ENCODE data around the gene BSN.
"Not testable (repeated sequence)": the region's sequence is repeated elsewhere in the genome, so short reads cannot be mapped to it uniquely, and the experiment has no call there.

The BSN gene

DNA sequence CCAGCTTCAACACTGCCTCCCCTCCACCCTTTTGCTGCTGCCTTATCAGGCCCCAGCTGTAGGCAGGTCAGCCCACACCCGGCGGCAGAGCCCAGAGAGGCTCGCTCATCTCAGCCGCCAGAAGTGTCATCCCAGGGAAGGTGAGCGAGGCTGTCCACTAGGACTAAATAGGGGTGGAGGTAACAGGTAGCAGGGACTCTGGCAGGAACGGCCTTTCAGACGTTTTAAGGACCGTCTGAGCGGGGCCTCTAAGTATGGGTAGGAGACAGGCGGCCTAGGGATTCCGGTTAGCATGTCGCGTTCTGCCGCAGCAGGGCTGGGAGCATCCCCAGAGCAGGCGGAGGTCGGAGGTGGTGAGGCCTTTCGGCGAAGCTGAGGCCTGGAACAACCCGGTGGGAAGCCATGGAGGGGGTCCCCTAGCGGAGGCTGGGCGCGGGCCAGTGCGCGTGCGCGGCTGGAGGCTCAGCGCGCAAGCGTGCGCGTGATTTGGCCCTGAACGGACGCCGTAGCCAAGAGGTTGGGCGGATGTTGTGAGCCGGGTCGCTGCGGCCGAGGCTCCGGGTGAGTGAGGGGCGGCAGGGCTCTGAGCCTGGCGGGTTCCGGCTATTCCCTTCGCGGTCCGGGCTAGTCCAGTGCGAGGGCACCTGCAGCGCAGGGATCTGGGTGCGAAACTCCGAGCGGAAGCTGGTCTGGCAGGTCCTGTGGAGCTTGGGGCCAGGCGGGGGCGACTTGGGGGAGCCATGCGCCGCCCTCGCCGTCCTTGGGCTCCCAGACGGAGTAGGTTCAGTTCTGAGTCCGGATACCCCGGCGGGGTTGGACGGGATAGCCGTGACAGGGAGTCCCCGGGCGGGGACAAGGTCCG lies 135.0 kb downstream of the BSN start, which contains the start of the genes MST1 and RNF123:
Gene MST1, minus strand, starts transcription at position 429 of the 862 bp plus-strand sequence. CDS start 783 bp downstream, outside the sequence.
Gene RNF123, plus strand, starts transcription at position 512 of the 862 bp plus-strand sequence. CDS start 1,609 bp downstream, outside the sequence.
- TF ChIP-seq, protein P1, sequence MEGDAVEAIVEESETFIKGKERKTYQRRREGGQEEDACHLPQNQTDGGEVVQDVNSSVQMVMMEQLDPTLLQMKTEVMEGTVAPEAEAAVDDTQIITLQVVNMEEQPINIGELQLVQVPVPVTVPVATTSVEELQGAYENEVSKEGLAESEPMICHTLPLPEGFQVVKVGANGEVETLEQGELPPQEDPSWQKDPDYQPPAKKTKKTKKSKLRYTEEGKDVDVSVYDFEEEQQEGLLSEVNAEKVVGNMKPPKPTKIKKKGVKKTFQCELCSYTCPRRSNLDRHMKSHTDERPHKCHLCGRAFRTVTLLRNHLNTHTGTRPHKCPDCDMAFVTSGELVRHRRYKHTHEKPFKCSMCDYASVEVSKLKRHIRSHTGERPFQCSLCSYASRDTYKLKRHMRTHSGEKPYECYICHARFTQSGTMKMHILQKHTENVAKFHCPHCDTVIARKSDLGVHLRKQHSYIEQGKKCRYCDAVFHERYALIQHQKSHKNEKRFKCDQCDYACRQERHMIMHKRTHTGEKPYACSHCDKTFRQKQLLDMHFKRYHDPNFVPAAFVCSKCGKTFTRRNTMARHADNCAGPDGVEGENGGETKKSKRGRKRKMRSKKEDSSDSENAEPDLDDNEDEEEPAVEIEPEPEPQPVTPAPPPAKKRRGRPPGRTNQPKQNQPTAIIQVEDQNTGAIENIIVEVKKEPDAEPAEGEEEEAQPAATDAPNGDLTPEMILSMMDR (IDR thresholded peaks at IDR 0.05; ENCODE audit: low read depth, low read length, missing control alignments): peak; percentile 51
- H3K27me3 ChIP-seq (replicated peaks): no peaks in the 10 kb centered on the region
- in situ Hi-C loops (cut with HindIII; ENCODE audit: low pct_ligation_motif_present, low sequenced_read_pairs): no loop called here
- H3K36me3 ChIP-seq (replicated peaks): peaks cover 4% of the 10 kb centered on the region
- DNase-seq: peak; percentile 79
- peak within 1 kb of the TSS; percentile 46 for H3K27ac ChIP-seq
- H3K4me3 ChIP-seq (ENCODE audit: low read depth, low read length): peak within 1 kb of the TSS; percentile 94

DNA sequence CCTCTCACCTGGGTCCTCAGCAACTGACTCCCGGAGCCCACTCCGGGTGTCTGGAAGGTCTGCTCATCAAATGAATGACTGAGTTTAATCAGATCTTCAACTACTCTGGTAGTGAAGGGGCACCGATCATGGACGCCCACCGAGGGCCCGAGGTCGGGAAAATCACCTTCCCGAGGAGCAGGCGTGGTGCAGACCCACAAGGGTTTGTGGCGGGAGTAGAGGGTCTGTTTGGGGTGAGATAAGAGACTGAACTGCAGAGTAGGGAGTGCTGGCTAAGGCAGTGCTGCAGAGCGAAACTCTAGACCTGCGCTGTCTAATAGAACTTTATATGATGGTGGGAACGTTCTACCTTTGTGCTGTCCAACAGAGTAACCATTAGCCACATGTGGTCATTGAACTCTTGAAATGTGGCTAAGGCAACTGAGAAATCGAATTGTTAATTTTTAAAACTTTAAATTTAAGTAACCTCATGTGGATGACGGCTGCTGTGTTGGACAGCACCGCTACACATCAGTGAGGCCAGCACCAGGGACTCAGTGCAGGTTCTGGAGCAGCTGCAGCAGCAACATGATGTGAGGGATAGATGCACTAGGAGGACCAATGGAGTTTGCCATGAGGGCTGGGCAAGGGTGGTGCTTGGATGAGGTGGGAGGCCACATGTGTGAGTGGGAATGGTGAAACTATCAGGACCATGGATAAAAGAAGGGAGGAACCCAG lies 135.8 kb downstream of the BSN start:
- H3K27ac ChIP-seq; H3K36me3 ChIP-seq (replicated peaks); DNase-seq; H3K27me3 ChIP-seq (replicated peaks); in situ Hi-C loops (cut with HindIII; ENCODE audit: low pct_ligation_motif_present, low sequenced_read_pairs): not testable (repeated sequence)
- peak overlapping the region; percentile 94 for H3K4me3 ChIP-seq (ENCODE audit: low read depth, low read length)

GRCh38 chr3:49690856-49691255 lies 136.6 kb downstream of the BSN start:
- H3K4me3 ChIP-seq (ENCODE audit: low read depth, low read length); DNase-seq; H3K27me3 ChIP-seq (replicated peaks); in situ Hi-C loops (cut with HindIII; ENCODE audit: low pct_ligation_motif_present, low sequenced_read_pairs); H3K36me3 ChIP-seq (replicated peaks); H3K27ac ChIP-seq: not testable (repeated sequence)

- H3K27me3 ChIP-seq (replicated peaks); H3K36me3 ChIP-seq (replicated peaks); in situ Hi-C loops (cut with HindIII; ENCODE audit: low pct_ligation_motif_present, low sequenced_read_pairs); DNase-seq; H3K4me3 ChIP-seq (ENCODE audit: low read depth, low read length); H3K27ac ChIP-seq: not testable (repeated sequence)
These were observed 137.2 kb downstream of the BSN start for GRCh38 chr3:49691481-49691880.

DNA sequence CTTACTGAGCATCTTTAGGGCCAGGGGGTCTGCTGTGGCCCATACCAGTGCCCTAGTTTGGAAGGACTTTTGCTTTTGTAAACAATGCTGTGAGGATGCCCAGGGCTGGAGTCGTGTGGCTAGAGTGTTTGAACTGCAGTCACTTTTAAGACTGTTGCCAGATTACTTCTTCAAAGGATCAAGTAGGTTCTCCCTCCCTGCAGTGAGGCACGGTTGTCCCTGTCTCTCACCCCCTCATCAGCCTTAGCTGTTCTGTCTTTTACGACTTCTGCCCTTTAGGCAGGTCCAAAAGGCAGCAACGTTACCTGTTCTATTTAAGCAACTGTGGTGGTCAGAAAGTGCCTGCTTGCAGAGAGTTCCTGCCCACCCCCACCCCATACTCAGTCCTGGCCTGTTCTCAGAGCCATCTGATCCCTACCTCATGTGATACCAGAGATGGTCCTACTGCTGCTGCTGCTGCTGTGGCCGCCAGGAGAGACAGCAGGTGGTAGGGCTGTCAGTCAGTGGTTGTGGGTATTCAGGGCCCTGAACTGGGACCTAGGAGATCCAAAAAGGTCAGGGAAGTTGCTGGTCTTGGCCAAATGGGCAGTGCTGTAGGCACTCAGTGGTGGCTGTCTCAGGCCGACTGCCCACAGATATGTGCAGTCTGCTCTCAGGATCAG lies 140.3 kb downstream of the BSN start:
- DNase-seq; H3K36me3 ChIP-seq (replicated peaks); in situ Hi-C loops (cut with HindIII; ENCODE audit: low pct_ligation_motif_present, low sequenced_read_pairs); H3K4me3 ChIP-seq (ENCODE audit: low read depth, low read length); H3K27me3 ChIP-seq (replicated peaks); H3K27ac ChIP-seq: not testable (repeated sequence)

DNA sequence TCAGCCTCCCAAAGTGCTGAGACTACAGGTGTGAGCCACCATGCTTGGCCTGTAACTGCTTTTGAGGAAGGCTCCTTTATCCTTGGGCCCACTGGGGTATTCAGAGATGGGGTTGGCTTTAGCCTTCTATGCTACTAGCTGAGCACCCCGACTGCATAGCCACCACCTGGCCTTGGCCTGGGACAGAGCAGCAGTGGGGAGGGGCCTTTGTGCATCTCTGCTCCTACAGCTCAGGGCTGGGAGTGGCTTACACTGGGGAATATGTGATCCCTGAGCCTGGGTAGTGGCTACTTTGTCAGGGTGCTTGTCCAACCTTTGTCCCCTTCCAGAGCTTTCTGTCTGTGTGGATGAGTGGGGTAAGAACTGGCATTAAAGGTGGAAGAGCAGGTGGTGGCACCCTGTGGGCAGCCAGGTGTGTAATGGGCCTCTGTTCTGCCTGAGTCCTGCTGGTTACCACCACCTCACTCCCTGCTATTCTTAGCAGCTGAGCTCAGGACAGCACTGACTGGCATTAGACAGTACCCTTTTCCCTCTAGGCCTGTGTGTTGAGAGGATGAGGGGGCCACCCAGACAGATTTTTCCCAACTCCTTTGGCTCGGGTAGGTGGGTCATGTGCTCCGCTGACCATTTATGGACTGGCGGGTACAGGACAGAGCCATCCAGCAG lies 141.2 kb downstream of the BSN start:
- H3K36me3 ChIP-seq (replicated peaks); DNase-seq; H3K27me3 ChIP-seq (replicated peaks); in situ Hi-C loops (cut with HindIII; ENCODE audit: low pct_ligation_motif_present, low sequenced_read_pairs); H3K4me3 ChIP-seq (ENCODE audit: low read depth, low read length); H3K27ac ChIP-seq: not testable (repeated sequence)

DNA sequence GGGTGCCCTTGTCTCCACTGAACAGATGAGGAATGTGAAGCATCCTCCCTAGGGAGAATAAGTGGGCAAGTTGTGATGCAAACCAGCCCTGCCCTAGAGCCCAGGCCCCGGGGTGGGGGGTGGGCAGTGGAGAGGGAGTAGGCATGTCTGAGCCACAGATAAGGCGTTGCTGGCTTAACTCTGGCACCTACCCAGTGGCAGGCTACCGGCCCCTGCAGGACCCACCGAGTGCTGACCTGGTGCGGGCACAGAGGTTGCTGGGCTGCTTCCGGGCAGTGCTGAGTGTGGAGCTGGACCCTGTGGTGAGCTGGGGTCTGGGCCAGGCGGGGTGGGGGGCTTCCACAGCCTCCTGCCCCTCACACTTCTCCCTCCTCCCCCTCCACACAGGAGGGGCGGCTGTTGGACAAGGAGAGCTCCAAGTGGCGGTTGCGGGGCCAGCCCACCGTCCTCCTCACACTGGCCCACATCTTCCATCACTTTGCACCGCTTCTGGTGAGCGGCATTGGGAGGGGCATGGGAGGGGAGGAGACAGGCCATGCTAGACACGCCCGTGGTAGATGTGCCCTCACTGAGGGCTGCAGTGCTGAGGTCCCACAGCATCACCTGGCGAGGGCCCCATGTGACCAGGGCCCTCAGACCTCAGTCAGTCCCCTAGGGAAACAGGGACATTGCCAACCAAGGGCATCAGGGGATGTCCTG lies 145.2 kb downstream of the BSN start:
- Histone ChIP-seq H3K4me3 (ENCODE audit: low read depth, low read length) (no peak overlapping the region), H3K36me3 (replicated peaks) (peaks cover 23% of the 10 kb centered on the region), H3K27me3 (replicated peaks) (no peaks in the 10 kb centered on the region), H3K27ac (no peak overlapping the region)
- in situ Hi-C loops (cut with HindIII; ENCODE audit: low pct_ligation_motif_present, low sequenced_read_pairs): no loop called here
- TF ChIP-seq, protein P1 (IDR thresholded peaks at IDR 0.05; ENCODE audit: low read depth, low read length, missing control alignments): no peak
- DNase-seq: no peak

Data from brain microvascular endothelial cell (primary cell).